C4-2B (cell line): ENCODE data around the gene CRYGN.

Source experiments
- ZFX ChIP-seq: fragments of 450-650 bp; IDR thresholded peaks from 2 replicates; pipeline ENCODE4 v1.6.1; 2017
- TF ChIP-seq, protein P1 (sequence below): fragments of 450-650 bp; conservative IDR thresholded peaks from 2 replicates; pipeline ENCODE4 v1.5.1; 2017; ENCODE audit warnings: mild to moderate bottlenecking

DNA sequence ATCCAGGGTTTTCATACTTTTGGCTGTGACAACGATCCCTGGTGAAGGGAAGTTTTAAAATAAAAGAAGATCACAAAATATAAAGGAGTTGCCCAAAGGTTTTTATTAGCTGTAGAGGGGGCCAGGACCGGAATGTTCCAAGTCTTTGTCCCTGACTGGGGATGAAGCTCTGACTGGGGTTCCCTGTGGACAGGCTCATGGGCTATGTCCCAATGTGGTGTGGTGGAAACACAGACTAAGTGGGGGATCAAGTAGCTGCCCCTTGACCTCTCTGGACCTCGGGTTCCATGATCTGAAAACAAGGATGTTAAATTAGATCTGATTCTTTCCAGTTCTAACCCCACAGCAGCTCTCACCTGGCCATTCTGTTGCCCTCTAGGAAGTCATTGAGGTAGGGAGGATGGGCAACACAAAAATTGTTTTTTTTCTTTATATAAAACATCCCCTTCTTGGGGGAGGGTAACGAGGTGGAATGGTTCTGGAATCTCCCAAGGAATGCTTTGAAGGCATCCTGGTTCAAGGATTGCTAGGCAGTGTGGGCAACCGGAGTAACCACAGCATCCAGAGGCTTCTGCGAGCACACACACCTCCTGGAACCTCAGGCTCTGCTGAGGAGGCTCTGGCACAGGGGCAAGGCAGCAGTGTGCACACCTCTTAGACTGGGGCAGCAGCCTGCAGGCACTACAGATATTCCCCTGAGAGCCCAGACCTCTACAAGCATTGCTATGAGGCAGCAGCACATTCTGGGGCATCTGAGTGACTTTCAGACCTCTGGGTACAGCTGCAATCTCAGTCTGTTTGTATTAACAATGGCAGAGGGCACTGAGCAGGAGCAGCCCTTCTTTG is 21.4 kb upstream of the CRYGN start:
- TF ChIP-seq, protein P1, sequence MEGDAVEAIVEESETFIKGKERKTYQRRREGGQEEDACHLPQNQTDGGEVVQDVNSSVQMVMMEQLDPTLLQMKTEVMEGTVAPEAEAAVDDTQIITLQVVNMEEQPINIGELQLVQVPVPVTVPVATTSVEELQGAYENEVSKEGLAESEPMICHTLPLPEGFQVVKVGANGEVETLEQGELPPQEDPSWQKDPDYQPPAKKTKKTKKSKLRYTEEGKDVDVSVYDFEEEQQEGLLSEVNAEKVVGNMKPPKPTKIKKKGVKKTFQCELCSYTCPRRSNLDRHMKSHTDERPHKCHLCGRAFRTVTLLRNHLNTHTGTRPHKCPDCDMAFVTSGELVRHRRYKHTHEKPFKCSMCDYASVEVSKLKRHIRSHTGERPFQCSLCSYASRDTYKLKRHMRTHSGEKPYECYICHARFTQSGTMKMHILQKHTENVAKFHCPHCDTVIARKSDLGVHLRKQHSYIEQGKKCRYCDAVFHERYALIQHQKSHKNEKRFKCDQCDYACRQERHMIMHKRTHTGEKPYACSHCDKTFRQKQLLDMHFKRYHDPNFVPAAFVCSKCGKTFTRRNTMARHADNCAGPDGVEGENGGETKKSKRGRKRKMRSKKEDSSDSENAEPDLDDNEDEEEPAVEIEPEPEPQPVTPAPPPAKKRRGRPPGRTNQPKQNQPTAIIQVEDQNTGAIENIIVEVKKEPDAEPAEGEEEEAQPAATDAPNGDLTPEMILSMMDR = no peak
- TF ChIP-seq ZFX = no peak
